ENCODE measurements around the gene GATA3. TPM values are rescaled to one million over a fixed set of nuclear protein-coding genes. Genes with fewer than 3 reads are reported as not detected.
A peak's percentile ranks its signal among the peaks of the same experiment; 100 is the strongest.

Gene GATA3
- total RNA-seq, 1 donor from 2014 or later, result 0.69 TPM

- Mint-ChIP-seq H3K36me3 (ENCODE audit: unreplicated experiment) (no peaks in the 10 kb centered on the region), H3K4me1 (ENCODE audit: low read depth, unreplicated experiment) (peaks cover 10% of the 10 kb centered on the region), H3K9me3 (ENCODE audit: unreplicated experiment) (peaks cover 8% of the 10 kb centered on the region), H3K27me3 (ENCODE audit: unreplicated experiment) (peaks cover 60% of the 10 kb centered on the region), H3K27ac (ENCODE audit: unreplicated experiment) (no peak overlapping the region), H3K4me3 (ENCODE audit: unreplicated experiment) (peak overlapping the region; percentile 72)
- DNase-seq, result no peak
- TF ChIP-seq CTCF (IDR thresholded peaks at IDR 0.05; ENCODE audit: partially characterized antibody, unreplicated experiment), result no peak
Observed at GRCh38 chr10:8044908-8045725, 9.4 kb upstream of the GATA3 start.

- Mint-ChIP-seq H3K27me3 (ENCODE audit: unreplicated experiment) (peaks cover 54% of the 10 kb centered on the region), H3K4me3 (ENCODE audit: unreplicated experiment) (peak overlapping the region; percentile 72), H3K27ac (ENCODE audit: unreplicated experiment) (no peak overlapping the region), H3K4me1 (ENCODE audit: low read depth, unreplicated experiment) (peaks cover 10% of the 10 kb centered on the region), H3K9me3 (ENCODE audit: unreplicated experiment) (peaks cover 8% of the 10 kb centered on the region), H3K36me3 (ENCODE audit: unreplicated experiment) (no peaks in the 10 kb centered on the region)
- no peak for TF ChIP-seq CTCF (IDR thresholded peaks at IDR 0.05; ENCODE audit: partially characterized antibody, unreplicated experiment)
- DNase-seq, result no peak
Observed at GRCh38 chr10:8045726-8046494, 8.6 kb upstream of the GATA3 start.

DNA sequence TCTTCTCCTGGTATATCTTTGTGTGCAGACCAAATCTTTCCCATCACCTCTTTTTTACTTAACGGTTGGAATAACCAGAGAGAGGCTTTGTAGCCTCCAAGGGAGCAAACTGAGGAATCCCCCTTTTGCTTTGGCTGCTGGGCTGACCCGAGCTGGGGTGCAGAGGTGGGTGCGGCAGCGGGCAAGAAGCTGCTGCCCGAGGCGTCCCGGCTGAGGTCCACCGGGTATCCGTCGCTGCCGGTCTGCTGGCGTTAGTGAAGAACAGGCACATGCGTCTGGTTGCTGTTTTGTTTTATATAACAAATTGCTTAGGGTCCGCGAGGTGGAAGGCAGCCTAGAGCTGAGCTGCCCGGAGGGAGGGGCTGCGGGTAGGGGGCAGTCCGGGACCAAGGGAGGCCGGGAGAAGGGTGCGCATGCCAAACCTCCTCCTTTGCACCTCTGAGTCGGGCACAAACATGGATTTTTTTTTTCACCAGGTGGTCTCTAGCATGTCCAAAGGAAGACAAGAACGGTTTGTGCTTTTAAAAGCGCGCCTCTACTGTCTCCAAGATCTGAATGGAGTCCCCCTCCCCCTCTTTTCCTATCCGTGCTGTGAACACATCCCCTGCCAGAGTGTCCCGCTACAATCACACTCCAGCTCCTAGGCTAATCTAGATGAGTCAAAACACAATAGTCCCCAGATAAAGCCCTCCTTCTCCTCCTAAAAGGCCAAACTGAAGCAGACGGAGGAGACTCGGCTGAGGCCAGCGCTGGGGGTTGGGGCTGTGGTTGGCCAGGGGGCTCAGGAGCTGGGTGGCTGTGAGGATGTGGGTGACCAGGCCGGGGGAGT is 6.8 kb upstream of the GATA3 start:
- no peak for DNase-seq
- no peak overlapping the region for H3K27ac Mint-ChIP-seq (ENCODE audit: unreplicated experiment)
- TF ChIP-seq CTCF (IDR thresholded peaks at IDR 0.05; ENCODE audit: partially characterized antibody, unreplicated experiment), result no peak
- peaks cover 8% of the 10 kb centered on the region for H3K9me3 Mint-ChIP-seq (ENCODE audit: unreplicated experiment)
- H3K36me3 Mint-ChIP-seq (ENCODE audit: unreplicated experiment), result no peaks in the 10 kb centered on the region
- H3K4me1 Mint-ChIP-seq (ENCODE audit: low read depth, unreplicated experiment), result peaks cover 15% of the 10 kb centered on the region
- H3K4me3 Mint-ChIP-seq (ENCODE audit: unreplicated experiment), result peak overlapping the region; percentile 18
- H3K27me3 Mint-ChIP-seq (ENCODE audit: unreplicated experiment), result peaks cover 46% of the 10 kb centered on the region

GRCh38 chr10:8048281-8049008 is 6.0 kb upstream of the GATA3 start:
- no peak for TF ChIP-seq CTCF (IDR thresholded peaks at IDR 0.05; ENCODE audit: partially characterized antibody, unreplicated experiment)
- Mint-ChIP-seq H3K4me3 (ENCODE audit: unreplicated experiment) (peak overlapping the region; percentile 65), H3K9me3 (ENCODE audit: unreplicated experiment) (peaks cover 8% of the 10 kb centered on the region), H3K4me1 (ENCODE audit: low read depth, unreplicated experiment) (peaks cover 15% of the 10 kb centered on the region), H3K36me3 (ENCODE audit: unreplicated experiment) (no peaks in the 10 kb centered on the region), H3K27ac (ENCODE audit: unreplicated experiment) (no peak overlapping the region), H3K27me3 (ENCODE audit: unreplicated experiment) (peaks cover 43% of the 10 kb centered on the region)
- DNase-seq, result no peak
